HEK293T (cell line): Measurements from ENCODE around the gene DIPK1C.

Experiments
- CTCF ChIA-PET: fragments of 350-600 bp; formaldehyde crosslinking; extraction: SDS; loops from one replicate; lab custom pipeline; 2021; ENCODE audit warnings: antibody characterized with exemption, inconsistent platforms; lab: Yijun Ruan, JAX
- POLR2A ChIA-PET: fragments of 350-600 bp; formaldehyde crosslinking; extraction: SDS; loops from one replicate; lab custom pipeline; 2020; ENCODE audit warnings: antibody characterized with exemption, inconsistent platforms; lab: Yijun Ruan, JAX
- DNase-seq: peaks from one replicate; pipeline ENCODE4 v3.0.0; 2012; ENCODE audit warnings: mixed read lengths; ENCODE audit errors: extremely low spot score
- ARNT ChIP-seq: fragments of 450-650 bp; IDR thresholded peaks from 2 replicates; pipeline ENCODE4 v1.6.1; 2017; ENCODE audit warnings: mild to moderate bottlenecking
- BHLHE40 ChIP-seq: fragments of 450-650 bp; IDR thresholded peaks from 2 replicates; pipeline ENCODE4 v1.6.1; 2016; ENCODE audit warnings: mild to moderate bottlenecking, moderate library complexity, borderline replicate concordance
- CTBP1 ChIP-seq: fragments of 450-650 bp; IDR thresholded peaks from 2 replicates; pipeline ENCODE4 v1.6.1; 2016; ENCODE audit warnings: borderline replicate concordance
- ELF4 ChIP-seq: fragments of 450-650 bp; IDR thresholded peaks from 2 replicates; pipeline ENCODE4 v1.6.1; 2017; ENCODE audit warnings: antibody characterized with exemption
- FOXA1 ChIP-seq: fragments of 450-650 bp; IDR thresholded peaks from 2 replicates; pipeline ENCODE4 v1.6.1; 2016; ENCODE audit warnings: mild to moderate bottlenecking
- FOXK2 ChIP-seq: fragments of 450-650 bp; IDR thresholded peaks from 2 replicates; pipeline ENCODE4 v1.6.1; 2016; ENCODE audit warnings: mild to moderate bottlenecking
- FOXM1 ChIP-seq: fragments of 450-650 bp; IDR thresholded peaks from 2 replicates; pipeline ENCODE4 v1.6.1; 2017; ENCODE audit warnings: mild to moderate bottlenecking, borderline replicate concordance
- HDGF ChIP-seq: fragments of 450-650 bp; IDR thresholded peaks from 2 replicates; pipeline ENCODE4 v1.6.1; 2017; ENCODE audit warnings: antibody characterized with exemption, borderline replicate concordance
- L3MBTL2 ChIP-seq: fragments of 450-650 bp; conservative IDR thresholded peaks from 2 replicates; pipeline ENCODE4 v1.6.1; 2016; ENCODE audit warnings: mild to moderate bottlenecking
- LEF1 ChIP-seq: fragments of 450-650 bp; IDR thresholded peaks from 2 replicates; pipeline ENCODE4 v1.6.1; 2017; ENCODE audit warnings: mild to moderate bottlenecking, borderline replicate concordance
- NFRKB ChIP-seq: fragments of 450-650 bp; IDR thresholded peaks from 2 replicates; pipeline ENCODE4 v1.6.1; 2016; ENCODE audit warnings: mild to moderate bottlenecking, moderate library complexity
- SP1 ChIP-seq: fragments of 450-650 bp; IDR thresholded peaks from 2 replicates; pipeline ENCODE4 v1.6.1; 2017
- SUZ12 ChIP-seq: fragments of 450-650 bp; IDR thresholded peaks from 2 replicates; pipeline ENCODE4 v1.6.1; 2016; ENCODE audit warnings: mild to moderate bottlenecking
- TARDBP ChIP-seq: fragments of 450-650 bp; IDR thresholded peaks from 2 replicates; pipeline ENCODE4 v1.6.1; 2016
- ZNF384 ChIP-seq: fragments of 450-650 bp; IDR thresholded peaks from 2 replicates; pipeline ENCODE4 v1.6.1; 2016
- TF ChIP-seq, protein P1 (sequence below): fragments of 450-650 bp; IDR thresholded peaks from 2 replicates; pipeline ENCODE4 v1.6.1; 2016

Gene DIPK1C

GRCh38 chr18:74495581-74496507, 38.7 kb upstream of the DIPK1C start, which contains the start of gene CNDP2:
Gene CNDP2 (plus strand): TSS chr18:74496363. CDS start chr18:74499974, 3,611 bp downstream.
- ChIA-PET POLR2A (interaction anchor here (0.6 to 1.7 kb wide), 8 partner anchors 9 to 147 kb away, joined by 3 to 4 read pairs (median 3); partner anchors contain the start of gene DIPK1C), CTCF (interaction anchor here (0.8 kb wide), 1 partner anchor 56 kb away, joined by 3 read pairs; no protein-coding TSS in a partner anchor)
- DNase-seq = peak; percentile 93
- TF ChIP-seq ZNF384 (no peak), SP1 (peak; percentile 62), ELF4 (peak; percentile 60), L3MBTL2 (peak; percentile 49), FOXK2 (no peak)
- TF ChIP-seq, protein P1, sequence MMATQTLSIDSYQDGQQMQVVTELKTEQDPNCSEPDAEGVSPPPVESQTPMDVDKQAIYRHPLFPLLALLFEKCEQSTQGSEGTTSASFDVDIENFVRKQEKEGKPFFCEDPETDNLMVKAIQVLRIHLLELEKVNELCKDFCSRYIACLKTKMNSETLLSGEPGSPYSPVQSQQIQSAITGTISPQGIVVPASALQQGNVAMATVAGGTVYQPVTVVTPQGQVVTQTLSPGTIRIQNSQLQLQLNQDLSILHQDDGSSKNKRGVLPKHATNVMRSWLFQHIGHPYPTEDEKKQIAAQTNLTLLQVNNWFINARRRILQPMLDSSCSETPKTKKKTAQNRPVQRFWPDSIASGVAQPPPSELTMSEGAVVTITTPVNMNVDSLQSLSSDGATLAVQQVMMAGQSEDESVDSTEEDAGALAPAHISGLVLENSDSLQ = peak; percentile 98

- TF ChIP-seq ELF4 = no peak
- ChIA-PET CTCF (no interaction called here), POLR2A (no interaction called here)
- no peak for DNase-seq
Measured at GRCh38 chr18:74494514-74494913, 37.4 kb upstream of the DIPK1C start.

DNA sequence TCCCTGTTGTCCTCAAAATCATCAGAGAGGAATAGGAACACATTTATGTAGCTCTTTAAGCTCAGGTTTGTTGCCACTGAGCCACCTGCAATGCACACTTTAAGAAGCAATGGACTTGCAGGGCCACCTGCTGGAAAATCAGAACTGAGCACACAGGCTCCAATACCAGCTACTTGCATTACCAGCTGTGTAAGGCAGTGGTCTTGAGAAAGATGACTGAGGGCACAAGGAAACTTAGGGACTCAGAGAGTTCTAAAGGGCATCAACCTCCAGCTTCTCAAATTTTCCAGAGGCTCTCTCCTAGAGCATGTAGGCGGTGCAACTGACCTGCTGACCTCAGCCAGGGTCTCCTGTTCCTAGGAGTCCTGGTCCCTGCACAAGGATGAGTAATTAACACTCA, 36.6 kb upstream of the DIPK1C start:
- ChIA-PET CTCF (interaction anchor here (1.1 kb wide), 2 partner anchors 138 to 140 kb away, joined by 5 to 13 read pairs; no protein-coding TSS in a partner anchor), POLR2A (no interaction called here)
- TF ChIP-seq L3MBTL2 = no peak
- TF ChIP-seq NFRKB = no peak
- no peak for TF ChIP-seq FOXM1
- no peak for TF ChIP-seq TARDBP
- TF ChIP-seq HDGF = no peak
- no peak for TF ChIP-seq ZNF384
- peak; percentile 13 for DNase-seq

DNA sequence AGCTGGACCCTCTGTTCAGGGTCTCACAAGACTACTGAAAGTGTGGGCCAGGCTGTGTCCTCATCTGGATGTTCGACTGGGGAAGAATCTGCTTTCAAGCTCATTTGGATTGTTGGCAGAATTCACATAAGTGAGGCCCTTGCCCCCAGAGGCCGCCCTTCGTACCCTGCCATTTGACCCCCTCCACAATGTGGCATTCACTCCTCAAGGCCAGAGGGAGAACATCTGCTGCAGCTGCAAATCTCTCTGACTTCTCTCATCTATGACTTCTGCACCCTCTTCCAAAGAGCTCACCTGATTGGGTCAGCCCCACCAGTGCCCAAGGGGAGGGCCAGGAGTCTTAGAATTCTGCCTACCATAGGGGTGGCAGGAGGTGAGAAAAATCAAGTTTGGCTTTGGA, 35.2 kb upstream of the DIPK1C start:
- no peak for DNase-seq

DNA sequence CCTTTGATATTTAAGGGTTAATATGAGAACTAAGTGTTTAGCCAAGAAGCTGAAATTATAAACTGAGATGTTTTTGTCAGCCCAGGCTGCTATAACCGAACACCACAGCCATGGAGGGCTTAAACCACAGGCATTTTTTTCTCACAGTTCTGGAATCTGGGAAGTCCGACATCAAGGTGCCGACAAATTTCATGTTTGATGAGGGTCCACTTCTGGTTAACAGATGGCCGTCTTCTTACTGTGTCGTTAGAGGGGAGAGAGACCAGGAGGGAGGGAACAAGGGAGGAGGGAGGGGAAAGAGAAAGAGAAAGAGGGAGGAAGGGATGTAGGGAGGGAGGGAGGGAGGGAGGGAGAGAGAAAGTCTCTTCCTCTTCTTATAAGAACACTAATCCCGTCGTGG, 32.6 kb upstream of the DIPK1C start:
- DNase-seq = no peak
- no peak for TF ChIP-seq ZNF384
- no peak for TF ChIP-seq HDGF
- TF ChIP-seq NFRKB = no peak
- TF ChIP-seq ELF4 = no peak
- no peak for TF ChIP-seq CTBP1
- TF ChIP-seq SP1 = no peak
- no peak for TF ChIP-seq SUZ12
- TF ChIP-seq BHLHE40 = no peak
- no peak for TF ChIP-seq TARDBP
- TF ChIP-seq LEF1 = no peak
- no peak for TF ChIP-seq ARNT
- ChIA-PET POLR2A (no interaction called here), CTCF (no interaction called here)

More for the DNA sequence above, 35.2 kb upstream of the DIPK1C start:
- CTCF ChIA-PET = interaction anchor here (0.8 kb wide), 1 partner anchor 15 kb away, joined by 3 read pairs; no protein-coding TSS in a partner anchor
- POLR2A ChIA-PET = no interaction called here
- TF ChIP-seq L3MBTL2 (no peak), FOXM1 (no peak)

DNA sequence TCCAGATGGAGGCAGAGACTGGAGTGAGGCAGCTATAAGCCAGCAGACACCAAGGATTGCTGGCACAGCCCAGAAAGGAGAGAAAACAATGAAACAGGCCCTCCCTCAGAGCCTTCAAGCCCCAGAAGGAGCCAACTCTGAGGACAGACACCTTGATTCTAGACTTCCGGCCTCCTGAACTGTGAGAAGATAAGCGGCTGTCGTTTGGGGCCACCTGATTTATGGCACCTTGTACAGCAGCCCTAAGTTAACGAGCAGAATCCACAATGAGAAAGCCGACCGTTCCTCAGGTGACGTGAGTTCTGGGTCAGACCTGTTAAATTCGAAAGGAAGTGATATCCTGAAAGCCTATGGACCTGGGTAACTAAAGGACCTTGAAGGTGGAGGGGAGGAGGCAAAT, 31.8 kb upstream of the DIPK1C start:
- POLR2A ChIA-PET = no interaction called here
- CTCF ChIA-PET = no interaction called here
- no peak for TF ChIP-seq CTBP1
- no peak for TF ChIP-seq ZNF384
- DNase-seq = no peak

GRCh38 chr18:74488354-74488753, 31.2 kb upstream of the DIPK1C start:
- ChIA-PET CTCF (no interaction called here), POLR2A (no interaction called here)
- DNase-seq = no peak
- TF ChIP-seq FOXK2 (no peak), ARNT (no peak), FOXA1 (no peak), NFRKB (no peak), SUZ12 (no peak)

DNA sequence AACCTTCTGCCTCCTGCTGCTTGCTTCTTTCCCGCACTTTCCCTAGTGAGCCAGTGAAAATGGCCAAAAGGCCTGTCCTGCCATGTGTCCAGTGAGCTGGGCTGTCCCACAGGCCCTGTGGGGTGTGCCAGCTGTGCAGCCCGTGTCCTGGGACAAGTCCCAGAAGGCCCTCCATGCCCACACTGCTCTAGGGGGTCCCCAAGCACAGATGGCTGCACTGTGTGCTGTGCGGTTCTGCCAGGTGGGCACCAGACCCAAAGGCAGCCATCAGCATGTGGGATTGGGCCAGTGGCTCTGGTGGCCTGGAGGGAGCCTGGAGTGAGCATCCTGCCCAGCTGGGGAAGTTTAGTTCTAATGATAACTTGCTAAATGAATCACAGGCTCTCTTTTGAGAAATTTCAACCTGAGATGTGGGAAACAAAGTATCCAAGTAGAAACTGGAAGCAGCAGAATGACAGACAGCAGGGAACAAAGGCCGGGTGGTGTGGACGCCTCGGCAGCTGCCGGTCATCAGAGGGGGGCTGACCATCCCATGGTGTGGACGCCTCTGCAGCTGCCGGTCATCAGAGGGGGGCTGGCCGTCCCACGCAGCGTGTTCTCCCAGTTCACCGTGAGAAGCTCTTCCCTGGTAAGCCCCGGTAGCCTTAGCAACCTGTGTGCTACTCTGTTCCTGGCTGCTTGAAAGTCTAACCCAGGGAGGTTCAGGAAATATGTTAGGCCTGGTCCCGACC, 29.2 kb upstream of the DIPK1C start:
- DNase-seq = no peak
- ChIA-PET POLR2A (no interaction called here), CTCF (no interaction called here)
- TF ChIP-seq SUZ12 (no peak), FOXM1 (no peak), LEF1 (no peak), HDGF (no peak), L3MBTL2 (no peak), CTBP1 (no peak), SP1 (no peak), FOXK2 (no peak), ZNF384 (no peak), BHLHE40 (no peak), TARDBP (no peak), ELF4 (no peak), FOXA1 (no peak), ARNT (no peak), NFRKB (no peak)
- TF ChIP-seq, protein P1 = no peak
